GM13976 (cell line): ENCODE results near the gene LTC4S.

Source experiments
- DNase-seq: peaks from one replicate; pipeline ENCODE4 v3.0.0; 2012; ENCODE audit warnings: low spot score
- in situ Hi-C: fragments of 300-500 bp; cut with MboI; formaldehyde crosslinking; loops from one replicate; pipeline ENCODE4 v1.12.0; 2022; ENCODE audit warnings: low sequenced_read_pairs, mixed read lengths, inconsistent platforms; ENCODE audit not compliant: unreplicated experiment
- TF ChIP-seq, protein P1 (sequence below): IDR thresholded peaks from 2 replicates; pipeline ENCODE4 v1.5.1; 2012; ENCODE audit warnings: borderline replicate concordance, mild to moderate bottlenecking; ENCODE audit not compliant: insufficient read depth; ENCODE audit errors: extremely low read depth, missing control alignments, control extremely low read depth

The LTC4S gene

GRCh38 chr5:179819296-179820126, 25.7 kb downstream of the LTC4S start:
- in situ Hi-C loops, result no loop called here
- peak; percentile 70 for DNase-seq
- TF ChIP-seq, protein P1, sequence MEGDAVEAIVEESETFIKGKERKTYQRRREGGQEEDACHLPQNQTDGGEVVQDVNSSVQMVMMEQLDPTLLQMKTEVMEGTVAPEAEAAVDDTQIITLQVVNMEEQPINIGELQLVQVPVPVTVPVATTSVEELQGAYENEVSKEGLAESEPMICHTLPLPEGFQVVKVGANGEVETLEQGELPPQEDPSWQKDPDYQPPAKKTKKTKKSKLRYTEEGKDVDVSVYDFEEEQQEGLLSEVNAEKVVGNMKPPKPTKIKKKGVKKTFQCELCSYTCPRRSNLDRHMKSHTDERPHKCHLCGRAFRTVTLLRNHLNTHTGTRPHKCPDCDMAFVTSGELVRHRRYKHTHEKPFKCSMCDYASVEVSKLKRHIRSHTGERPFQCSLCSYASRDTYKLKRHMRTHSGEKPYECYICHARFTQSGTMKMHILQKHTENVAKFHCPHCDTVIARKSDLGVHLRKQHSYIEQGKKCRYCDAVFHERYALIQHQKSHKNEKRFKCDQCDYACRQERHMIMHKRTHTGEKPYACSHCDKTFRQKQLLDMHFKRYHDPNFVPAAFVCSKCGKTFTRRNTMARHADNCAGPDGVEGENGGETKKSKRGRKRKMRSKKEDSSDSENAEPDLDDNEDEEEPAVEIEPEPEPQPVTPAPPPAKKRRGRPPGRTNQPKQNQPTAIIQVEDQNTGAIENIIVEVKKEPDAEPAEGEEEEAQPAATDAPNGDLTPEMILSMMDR, result no peak

DNA sequence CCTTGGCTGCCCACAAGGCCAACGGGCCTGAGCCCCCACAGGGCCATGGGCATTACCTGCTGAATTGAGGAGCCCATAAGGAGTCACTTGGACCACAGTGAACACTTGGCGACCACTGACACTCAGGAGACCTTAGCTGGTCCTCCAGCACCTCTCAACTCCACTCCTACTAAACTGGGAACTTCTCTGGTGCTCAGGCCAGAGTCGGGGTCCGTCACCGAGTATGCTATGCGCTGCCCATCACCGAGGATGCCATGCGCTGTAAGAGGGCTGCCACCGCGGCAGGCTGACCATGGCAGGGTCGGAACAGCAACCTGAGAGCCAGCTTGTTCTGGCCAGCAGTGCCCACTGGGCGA, 26.3 kb downstream of the LTC4S start:
- no peak for DNase-seq
- in situ Hi-C loops, result no loop called here
- TF ChIP-seq, protein P1, result no peak

- TF ChIP-seq, protein P1, result peak; percentile 0
- in situ Hi-C loops, result no loop called here
- peak; percentile 93 for DNase-seq
Observed at GRCh38 chr5:179820483-179821297, 26.9 kb downstream of the LTC4S start, which contains the start of gene SQSTM1. Gene SQSTM1 (plus strand): TSS chr5:179820905. CDS start chr5:179820937, 32 bp downstream.

- in situ Hi-C loops, result no loop called here
- TF ChIP-seq, protein P1, result no peak
- DNase-seq, result peak; percentile 93
Observed at GRCh38 chr5:179821298-179822058, 27.7 kb downstream of the LTC4S start.

DNA sequence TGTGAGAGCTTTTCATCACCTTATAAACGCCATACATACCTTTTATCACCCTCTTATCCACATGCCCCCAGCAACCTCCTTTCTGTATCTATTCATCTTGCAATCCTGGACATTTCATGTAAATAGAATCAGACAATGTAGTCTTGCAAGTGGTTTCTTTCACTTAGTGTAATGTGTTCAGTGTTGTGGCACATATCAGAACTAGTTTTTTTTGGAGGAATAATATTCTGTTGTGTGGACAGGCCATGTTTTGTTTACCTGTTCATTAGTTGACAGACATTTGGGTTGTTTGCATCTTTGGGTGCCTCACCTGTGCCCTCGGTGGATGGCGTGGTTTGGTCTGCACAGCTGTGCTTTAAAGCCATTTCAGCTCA, 28.3 kb downstream of the LTC4S start:
- in situ Hi-C loops, result no loop called here
- TF ChIP-seq, protein P1, result no peak

GRCh38 chr5:179822444-179822990, 28.7 kb downstream of the LTC4S start:
- in situ Hi-C loops, result no loop called here
- DNase-seq, result no peak
- TF ChIP-seq, protein P1, result no peak

More for the DNA sequence above, 28.3 kb downstream of the LTC4S start:
- no peak for DNase-seq
